Subcutaneous adipose tissue (tissue), 4 donors: ENCODE data around the gene EFTUD2. TPM values are rescaled to one million over a fixed set of nuclear protein-coding genes. Genes with fewer than 3 reads are reported as not detected.

ENCODE experiments used
- CTCF ChIP-seq: fragments of 450-650 bp; IDR thresholded peaks from one replicate; pipeline ENCODE4 v1.5.1; 2016; ENCODE audit warnings: low read depth, mild to moderate bottlenecking, control low read depth, antibody characterized with exemption, moderate library complexity
- total RNA-seq, 4 donors: library from RNA; depleted of rRNA; stranded (reverse); fragments of >200 nt; gene quantifications; one replicate each; pipeline ENCODE4 v1.1.0, GENCODE V29; 2016

Gene EFTUD2
- total RNA-seq, 4 donors from 2014 or later, result 52.0 to 74.0 (median 66.8) TPM

GRCh38 chr17:44840274-44840673, 59.0 kb downstream of the EFTUD2 start:
- TF ChIP-seq CTCF, result no peak

GRCh38 chr17:44837196-44837595, 62.0 kb downstream of the EFTUD2 start:
- no peak for TF ChIP-seq CTCF

GRCh38 chr17:44832805-44833204, 66.4 kb downstream of the EFTUD2 start:
- TF ChIP-seq CTCF, result no peak

- no peak for TF ChIP-seq CTCF
Observed at GRCh38 chr17:44831371-44831770, 67.9 kb downstream of the EFTUD2 start.

- TF ChIP-seq CTCF, result no peak
Observed at GRCh38 chr17:44830359-44831288, 68.6 kb downstream of the EFTUD2 start.

GRCh38 chr17:44829523-44830358, 69.5 kb downstream of the EFTUD2 start, which contains the start of gene GJC1:
Gene GJC1, minus strand, starts transcription at chr17:44830287. Its CDS starts 24,470 bp downstream, at chr17:44805817.
- TF ChIP-seq CTCF, result no peak

GRCh38 chr17:44828919-44829522, 70.2 kb downstream of the EFTUD2 start:
- TF ChIP-seq CTCF, result no peak
